NCI-H1417 treated with DMSO at 0.1 percent for 48 hours (cell line): ENCODE data around the gene WDR12.
"Not testable (repeated sequence)": the region's sequence is repeated elsewhere in the genome, so short reads cannot be mapped to it uniquely, and the experiment has no call there.

Experiments used
- DNase-seq: peaks from one replicate; lab custom pipeline; 2025; lab: John Stamatoyannopoulos, UW

Gene WDR12

DNA sequence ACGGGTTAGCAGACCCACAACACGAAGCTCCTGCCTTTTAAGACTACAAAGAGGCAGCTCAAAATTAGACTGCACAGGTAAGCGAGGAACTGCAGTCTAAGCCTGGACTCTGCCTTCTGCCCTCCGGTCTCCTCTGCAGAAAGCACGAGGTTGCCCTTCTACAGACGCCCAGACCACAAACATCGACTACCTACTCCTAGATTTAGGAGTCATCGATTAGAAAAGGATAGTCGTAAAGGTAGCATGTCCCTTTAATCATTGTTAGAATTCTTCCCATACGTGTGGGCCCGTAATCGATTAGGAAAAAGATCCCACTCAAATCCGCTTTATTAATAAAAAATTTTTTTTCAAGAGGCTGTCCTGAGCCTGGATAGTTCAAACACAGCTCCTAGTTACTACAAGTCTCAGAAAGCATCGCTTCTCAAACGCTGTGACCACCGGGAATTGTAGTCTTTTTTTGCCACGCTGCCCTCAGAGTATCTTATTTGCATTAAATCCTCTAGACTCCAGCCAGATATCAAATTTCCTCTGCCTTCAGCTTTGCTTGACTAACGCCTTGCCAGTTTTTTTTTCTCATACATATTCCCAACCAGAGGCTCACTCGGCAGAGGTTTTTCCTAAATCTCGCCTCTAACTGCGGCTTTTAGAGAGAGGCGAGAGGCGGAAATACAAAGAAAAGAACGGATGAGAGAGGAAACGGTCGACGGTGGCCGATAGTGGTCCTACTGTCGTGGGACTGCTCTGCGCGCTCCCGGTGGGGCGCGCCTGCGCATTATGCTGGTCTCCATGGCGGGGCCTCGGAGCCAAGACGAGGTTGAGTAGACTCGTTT, at the start of gene WDR12, which contains the start of gene CARF:
Gene WDR12 (minus strand): TSS at position 162 of the 830 bp plus-strand sequence. CDS start 197 bp downstream, outside the sequence.
Gene CARF (plus strand): TSS at position 764 of the 830 bp plus-strand sequence. CDS start 29,628 bp downstream, outside the sequence.
- peak; percentile 96 for DNase-seq

DNA sequence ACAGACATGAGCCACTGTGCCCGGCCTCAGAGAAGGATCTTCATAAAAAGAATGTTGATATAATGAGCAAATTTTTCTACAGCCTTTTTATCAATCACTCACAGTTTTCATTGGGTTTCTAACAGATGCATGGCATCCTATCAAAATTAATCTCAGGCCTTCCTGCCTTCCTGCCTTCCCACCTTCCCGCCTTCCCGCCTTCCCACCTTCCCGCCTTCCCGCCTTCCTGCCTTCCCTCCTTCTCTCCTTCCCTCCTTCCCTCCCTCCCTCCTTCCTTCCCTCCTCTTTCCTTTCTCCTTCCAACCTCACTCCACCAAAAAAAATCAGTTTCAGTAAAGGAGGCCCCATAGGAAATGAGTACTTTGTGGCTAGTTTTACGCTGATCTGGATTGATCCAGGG, 49.1 kb upstream of the WDR12 start:
- no peak for DNase-seq

DNA sequence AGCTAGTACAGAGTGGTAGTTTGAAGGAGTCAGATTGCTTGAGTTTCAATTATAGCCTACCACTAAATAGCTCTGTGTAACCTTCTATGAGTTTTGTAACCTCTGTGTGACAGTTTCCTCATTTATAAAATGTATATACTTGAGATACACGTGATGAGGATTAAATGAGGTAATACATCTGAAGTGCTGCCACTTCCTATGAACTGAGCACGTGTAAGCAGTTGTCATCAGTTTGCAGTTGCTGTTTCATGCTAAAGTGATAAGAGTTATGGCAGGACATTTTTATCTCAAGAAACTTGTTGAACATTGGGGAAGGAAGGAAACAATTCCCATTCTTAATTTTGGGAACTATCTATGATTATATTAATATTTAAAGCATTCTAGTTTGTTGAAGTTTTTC, 39.1 kb upstream of the WDR12 start:
- no peak for DNase-seq

DNA sequence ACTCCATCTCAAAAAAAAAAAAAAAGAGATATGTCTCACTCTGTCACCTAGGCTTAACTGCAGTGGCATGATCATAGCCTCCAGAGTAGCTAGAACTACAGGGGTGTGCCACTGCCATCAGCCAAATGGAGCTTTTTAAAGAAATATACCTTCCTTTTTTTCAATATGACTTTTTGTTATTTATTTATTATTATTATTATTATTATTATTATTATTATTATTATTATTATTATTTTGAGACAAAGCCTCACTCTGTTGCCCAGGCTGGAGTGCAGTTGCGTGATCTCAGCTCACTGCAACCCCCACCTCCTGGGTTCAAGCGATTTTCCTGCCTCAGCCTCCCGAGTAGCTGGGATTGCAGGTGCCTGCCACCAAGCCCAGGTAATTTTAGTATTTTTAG, 37.9 kb upstream of the WDR12 start:
- not testable (repeated sequence) for DNase-seq

DNA sequence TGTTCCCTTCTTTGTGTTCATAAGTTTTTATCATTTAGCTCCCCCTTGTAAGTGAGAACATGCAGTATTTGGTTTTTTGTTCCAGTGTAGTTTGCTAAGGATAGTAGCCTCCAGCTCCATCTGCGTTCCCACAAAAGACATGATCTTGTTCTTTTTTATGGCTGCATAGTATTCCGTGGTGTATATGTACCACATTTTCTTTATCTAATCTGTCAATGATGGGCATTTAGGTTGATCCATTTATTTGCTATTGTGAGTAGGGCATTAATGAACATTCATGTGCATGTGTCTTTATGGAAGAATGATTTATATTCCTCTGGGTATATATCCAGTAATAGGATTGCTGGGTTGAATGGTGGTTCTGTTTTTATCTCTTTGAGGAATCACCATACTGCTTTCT, 34.0 kb upstream of the WDR12 start:
- DNase-seq, result no peak

DNA sequence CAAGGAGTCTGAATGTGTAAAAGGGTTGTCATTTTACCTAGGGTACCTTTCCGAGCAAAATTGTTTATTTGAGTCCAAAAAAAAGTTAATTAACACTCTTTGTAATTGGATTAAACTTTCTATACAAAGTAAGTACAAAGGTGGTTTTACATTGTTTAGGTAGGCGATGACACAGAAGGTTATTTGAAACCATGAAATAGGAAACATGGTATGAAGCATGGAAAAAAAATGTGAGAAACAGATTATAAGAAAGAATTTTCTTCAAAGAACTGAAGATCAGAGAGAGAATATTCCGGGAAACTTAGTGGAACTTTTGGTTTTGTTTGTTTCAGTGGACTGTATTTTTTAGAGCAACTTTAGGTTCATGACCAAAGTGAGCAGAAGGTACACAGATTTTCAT, 33.3 kb upstream of the WDR12 start:
- no peak for DNase-seq

DNA sequence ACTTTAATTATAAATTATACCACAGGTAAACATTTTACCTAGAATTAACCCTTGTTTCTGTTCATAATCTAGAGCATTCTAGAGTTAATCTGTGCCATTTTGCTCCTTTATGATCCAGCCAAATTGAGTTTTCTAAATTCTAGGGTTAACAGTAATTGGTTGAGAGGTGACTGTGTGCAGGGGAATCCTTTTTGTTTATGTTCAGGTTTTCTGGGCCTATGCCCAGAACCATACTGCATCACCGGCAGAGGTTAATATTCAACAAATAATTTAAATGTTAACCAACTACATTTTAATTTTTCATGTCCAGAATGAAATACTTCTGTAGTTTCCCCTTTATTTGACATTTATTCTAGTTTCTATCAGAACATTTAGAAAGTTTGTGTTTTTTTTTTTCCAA, 32.9 kb upstream of the WDR12 start:
- DNase-seq, result no peak

DNA sequence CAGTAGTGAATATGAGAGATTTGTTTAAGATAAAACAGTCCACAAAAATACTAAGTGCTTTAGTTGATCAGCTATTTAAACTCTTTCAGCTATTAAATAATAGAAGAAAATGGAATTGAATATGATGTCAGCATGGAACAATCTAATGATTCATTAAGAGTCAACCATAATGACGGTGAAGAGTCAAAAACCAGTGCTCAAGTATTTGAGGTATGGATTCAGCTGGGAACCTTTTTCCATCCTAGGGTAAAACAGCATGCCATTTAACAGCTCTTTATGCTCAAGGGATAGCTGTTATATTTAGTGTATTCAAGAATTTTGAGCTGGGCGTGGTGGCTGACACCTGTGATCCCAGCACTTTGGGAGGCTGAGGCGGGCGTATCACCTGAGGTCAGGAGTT, 30.3 kb upstream of the WDR12 start:
- DNase-seq, result no peak

DNA sequence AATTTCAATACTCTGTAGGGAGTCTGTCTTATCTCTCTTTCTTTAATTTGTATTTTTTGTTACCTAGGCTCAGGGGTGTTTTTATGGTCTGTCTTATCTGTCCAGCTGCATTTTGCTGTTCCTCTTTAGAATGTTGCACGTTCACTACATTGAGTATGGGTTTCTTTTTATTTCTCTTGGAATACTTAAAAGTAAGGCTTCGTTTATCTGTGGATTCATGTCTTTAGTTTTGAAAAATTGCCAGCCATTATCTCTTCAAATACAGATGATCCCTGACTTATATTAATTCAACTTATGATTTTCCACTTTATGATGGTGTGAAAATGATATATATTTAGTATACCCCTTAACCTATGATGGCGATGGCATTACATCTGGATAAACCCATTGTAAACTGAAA, 27.5 kb upstream of the WDR12 start:
- DNase-seq, result no peak

DNA sequence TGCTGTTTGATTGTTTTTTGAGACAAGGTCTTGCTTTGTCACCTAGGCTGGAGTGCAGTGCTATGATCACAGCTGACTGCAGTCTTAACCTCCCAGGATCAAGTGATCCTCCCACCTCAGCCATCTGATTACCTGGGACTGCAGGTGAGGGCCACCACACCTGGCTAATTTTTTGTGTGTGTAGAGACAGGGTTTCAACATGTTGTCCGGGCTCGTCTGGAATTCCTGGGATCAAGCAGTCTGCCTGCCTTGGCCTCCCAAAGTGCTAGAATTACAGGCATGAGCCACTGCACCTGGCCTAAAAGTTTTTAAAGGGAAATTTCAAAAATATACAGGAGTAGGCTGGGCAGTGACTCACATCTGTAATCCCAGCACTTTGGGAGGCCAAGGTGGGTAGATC, 23.0 kb upstream of the WDR12 start:
- DNase-seq, result no peak

DNA sequence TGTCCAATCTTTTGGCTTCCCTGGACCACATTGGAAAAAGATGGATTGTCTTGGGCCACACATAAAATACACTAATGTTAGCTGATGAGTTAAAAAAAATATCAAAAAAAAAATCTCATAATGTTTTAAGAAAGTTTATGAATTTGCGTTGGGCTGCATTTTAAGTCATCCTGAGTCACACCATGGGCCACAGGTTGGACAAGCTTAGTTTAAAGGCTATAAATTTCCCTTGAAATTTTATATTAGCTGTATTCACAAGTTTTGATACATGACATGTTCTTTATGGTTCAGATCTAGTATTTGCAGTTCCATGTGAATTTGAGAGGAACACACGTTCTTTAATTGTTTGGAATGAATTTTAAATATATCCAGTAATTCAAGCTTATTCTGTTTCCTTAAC, 22.5 kb upstream of the WDR12 start:
- DNase-seq, result no peak

DNA sequence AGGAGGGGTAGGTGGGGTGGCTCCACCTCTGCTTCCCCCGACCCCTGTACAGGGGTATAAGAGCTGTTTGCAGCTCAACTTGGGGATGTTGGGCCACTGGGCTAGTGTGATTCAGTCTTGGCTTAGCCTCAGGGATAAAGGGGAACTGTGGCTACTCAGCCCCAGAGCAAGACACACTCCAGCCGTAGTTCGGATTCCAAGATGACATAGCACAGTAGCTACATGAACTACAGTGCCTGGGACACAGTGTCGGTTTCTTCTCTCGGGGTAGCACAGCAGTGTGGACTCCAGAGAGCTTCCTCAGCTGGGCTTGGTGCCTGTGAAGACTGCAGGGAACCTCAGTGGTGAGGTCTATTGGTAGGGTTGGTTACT, 21.7 kb upstream of the WDR12 start:
- no peak for DNase-seq

DNA sequence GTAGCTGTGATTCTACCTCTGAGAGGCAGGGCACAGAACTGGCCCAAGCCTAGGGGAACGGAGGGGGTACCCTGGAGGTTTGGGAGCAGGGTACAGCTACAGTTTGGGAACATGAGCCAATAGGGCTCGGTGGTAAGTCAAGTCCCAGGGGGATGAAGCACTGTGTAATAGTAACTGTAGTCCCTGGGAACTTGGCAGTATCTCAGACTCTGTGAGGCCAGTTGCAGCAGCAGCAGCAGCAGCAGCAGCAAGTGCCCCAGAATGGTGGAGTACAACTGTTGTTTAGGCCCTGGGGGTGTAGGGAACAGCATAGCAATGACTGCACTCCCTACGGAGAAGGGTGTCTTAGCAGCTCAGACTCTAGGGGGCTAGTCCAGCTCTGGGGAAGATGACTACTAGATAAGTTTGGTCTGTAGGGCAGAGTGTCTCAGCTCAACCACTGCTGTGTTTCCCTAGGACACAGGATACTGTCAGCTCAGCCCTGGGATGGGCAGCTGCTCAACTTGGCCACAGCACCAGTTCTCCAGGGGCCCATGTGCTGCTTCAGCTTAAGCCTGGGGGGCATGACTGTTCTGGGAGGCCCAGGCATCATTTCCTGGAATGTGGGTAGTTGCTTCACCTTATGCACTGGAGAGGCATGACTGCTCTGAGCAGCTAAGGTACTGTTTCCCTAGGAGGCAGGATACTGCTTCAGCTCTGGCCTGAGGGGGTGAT, 21.1 kb upstream of the WDR12 start:
- no peak for DNase-seq

DNA sequence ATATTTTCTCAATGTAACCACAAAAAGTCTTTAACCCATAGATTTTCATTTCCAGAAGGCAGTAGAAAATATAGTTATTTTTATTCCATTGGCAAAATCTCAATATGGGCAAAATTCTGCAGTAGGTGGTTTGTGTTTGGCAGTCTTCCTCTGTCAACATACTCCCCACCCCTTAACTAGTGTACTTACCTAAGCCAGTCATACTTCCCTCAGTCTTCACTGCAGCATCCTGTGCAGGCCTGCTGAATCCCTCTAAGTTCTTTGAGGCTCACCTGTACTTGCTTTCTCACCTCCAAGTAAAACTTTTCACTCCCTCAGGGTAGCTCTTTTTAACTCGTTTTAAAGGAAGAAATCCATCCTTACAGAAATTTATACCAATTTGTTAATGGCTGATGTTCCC, 7.4 kb upstream of the WDR12 start:
- no peak for DNase-seq

DNA sequence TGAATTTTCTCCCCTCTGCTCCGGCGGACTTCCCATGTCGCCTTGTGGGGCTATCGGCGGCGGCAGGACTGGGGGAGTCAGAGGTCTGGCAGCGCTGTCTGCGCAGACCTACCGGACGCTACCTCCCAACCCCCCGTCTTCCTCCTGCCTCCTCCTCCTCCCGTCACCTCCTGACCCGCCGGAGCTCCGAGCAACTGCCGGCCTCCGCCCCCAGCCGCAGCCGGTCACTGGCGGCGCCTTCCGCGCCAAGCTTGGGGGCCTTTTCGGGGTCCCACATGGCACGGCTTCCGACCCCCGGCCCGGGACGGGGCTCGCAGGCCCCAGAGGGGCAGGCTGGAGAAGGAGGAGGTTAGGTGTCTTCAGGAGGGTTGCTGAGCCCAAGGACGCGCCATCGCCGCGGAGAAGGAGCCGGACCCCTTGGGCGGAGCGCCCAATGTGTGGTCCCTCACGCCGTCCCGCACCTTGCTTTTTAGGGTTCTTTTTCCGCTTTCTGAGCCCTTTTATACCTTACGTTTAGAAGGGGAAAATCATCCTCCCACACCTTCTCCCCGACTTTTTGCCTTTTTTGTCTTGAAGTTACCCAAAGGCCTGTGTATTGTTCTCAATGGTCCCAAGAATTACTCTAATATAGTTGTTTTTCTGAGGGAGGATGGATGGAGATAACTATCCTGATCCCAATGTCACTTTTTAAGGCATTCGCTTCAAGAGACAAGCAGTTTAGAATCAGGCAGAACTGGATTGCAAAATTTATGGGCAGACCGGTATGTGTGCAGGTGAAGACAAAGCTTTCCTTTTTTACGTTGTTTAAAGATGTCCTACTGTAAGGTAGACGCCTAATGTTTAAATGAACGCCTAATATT, 1.1 kb upstream of the WDR12 start:
- DNase-seq, result not testable (repeated sequence)

DNA sequence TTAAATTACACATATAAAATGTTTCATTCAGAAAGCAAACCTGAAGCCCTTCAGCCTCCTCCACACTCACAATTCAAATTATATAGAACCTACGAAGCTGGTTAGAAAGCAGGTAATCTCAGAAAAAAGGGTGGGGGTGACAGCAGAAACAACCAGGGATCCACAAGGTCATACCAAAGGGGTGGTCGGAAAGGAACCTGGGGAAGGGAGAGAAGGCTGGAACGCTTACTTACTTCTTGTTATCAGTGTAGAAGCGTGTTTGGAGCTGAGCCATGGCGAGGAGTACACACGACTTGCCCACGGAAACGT, 316 bp downstream of the WDR12 start:
- no peak for DNase-seq

DNA sequence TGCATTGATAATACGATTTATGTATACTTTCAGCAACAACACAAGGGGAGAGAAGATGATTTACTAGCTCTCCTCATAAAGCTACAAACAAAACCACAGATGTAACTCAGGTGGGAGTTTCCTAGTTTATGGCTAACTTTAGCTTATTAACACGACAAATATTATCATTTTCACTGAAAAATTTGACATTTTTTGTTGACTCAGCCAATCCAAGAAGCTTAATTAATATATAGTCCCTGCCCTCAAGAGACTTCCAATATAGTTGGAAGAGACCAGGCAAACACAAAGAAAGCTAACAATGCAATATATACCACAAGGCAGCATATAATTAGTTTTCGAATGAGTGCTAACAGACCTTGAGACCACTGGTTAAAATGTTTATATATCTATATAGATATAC, 775 bp downstream of the WDR12 start:
- DNase-seq, result no peak

DNA sequence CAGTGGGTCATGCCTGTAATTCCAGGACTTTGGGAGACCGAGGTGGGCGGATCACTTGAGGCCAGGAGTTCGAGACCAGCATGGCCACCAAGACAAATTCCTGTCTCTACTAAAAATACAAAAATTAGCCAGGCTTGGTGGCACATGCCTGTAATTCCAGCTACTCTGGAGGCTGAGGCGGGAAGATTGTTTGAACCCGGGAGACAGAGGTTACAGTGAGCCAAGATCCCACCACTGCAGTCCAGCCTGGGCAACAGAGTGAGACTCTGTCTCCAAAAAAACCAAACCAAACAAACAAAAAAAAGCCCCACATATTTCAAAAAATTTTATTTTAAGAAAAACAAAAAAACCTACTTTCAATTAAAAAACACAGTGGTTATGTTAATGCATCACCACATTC, 1.2 kb downstream of the WDR12 start:
- not testable (repeated sequence) for DNase-seq

DNA sequence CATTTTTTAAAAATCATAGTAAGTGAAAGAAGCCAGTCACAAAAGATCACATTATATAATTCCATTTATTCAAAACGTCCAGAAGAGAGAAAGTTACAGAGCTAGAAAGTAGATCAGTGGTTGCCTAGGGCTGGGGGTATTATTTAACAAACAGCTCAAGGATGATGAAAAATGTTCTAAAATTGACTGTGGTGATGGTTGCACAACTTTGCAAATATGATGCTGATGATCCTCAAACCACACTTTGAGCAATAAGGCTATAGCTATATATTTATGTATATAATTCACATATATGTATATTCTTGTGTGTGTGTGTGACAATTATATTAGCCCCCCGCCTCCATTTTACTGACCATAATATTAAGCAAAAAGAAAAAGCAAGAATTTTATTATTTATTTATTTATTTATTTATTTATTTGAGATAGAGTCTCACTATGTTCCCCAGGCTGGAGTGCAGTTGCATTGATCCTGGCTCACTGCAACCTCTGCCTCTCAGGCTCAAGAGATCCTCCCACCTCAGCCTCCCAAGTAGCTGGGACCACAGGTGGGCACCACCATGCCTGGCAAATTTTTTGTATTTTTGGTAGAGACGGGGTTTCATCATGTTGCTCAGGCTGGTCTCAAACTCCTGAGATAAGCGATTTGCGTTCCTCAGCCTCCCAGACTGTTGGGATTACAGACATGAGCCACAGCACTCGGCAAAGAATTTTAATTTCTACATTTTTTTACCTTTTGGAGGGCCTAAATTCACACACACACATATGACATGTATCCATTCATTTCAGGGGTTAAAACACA, 1.9 kb downstream of the WDR12 start:
- no peak for DNase-seq

DNA sequence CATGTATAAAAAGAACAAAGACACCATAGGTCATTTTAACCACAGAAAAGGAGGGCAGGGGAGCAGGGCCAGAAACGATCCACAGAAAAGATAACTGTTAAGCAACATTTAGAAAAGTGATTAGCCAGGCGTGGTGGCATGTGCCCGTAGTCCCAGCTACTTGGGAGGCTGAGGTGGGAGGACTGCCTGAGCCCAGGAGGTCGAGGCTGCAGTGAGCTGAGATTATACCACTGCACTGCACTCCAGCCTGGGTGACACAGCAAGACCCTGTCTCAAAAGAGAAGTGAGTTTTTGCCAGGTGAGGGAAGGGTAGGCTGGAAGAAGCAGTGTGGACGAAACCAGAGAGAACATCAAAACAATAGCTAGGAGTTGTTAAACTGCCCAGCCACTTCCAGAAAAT, 3.3 kb downstream of the WDR12 start:
- no peak for DNase-seq

DNA sequence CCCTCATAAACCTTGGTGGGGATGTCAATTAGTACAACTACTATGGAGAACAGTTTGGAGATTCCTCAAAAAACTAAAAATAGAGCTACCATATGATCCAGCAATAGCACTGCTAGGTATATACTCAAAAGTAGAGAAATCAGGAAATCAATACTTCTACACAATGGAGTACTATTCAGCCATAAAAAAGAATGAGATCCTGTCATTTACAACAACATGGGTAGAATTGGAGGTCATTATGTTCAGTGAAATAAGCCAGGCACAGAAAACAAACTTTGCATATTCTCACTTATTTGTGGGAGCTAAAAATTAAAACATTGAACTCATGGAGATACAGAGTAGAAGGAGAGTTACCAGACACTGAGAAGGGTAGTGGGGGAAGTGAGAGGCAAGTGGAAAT, 6.0 kb downstream of the WDR12 start:
- DNase-seq, result not testable (repeated sequence)

DNA sequence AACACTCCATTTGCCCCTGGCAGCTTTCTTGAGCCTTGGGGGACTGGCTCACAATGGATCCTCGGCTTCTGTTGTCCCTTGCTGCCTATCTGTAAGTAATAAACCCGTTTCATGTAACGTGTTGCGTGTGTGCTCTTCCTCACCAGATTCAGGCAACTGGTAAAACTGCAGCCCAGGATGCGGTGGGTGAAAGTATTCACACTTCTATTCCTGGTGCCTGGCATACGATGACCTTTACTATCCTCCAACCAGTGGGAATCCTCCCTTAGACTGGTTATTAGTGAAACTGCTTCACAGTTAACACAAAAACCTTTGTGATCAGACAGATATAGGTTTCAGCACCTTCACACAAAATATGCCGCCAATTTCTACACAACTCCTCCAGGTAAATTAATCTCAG, 26.3 kb downstream of the WDR12 start:
- DNase-seq, result no peak
